ENCODE measurements around the gene GAMT. TPM values are rescaled to one million over a fixed set of nuclear protein-coding genes. Genes with fewer than 3 reads are reported as not detected.

The GAMT gene
- total RNA-seq, 5 donors from 2014 or later (not counting 1 experiment from before 2014, with no cell fraction given) = 11.8 to 18.1 (median 13.7) TPM

- Mint-ChIP-seq H3K9me3 (no peaks in the 10 kb centered on the region), H3K36me3 (peaks cover 14% of the 10 kb centered on the region), H3K4me1 (no peaks in the 10 kb centered on the region), H3K4me3 (no peak overlapping the region), H3K27me3 (no peaks in the 10 kb centered on the region), H3K27ac (no peak overlapping the region)
- H3K27ac ChIP-seq (ENCODE audit: low read length) = no peak overlapping the region
- DNase-seq (no peak), ATAC-seq (replicated peaks in 1 of 4) (peak in 1 of 4 experiments; percentile 13)
- no peaks in the 10 kb centered on the region for H3K27me3 ChIP-seq (replicated peaks in 1 of 2; ENCODE audit: control insufficient read depth in 2 of 2, extremely low read depth in 1 of 2, insufficient read depth in 2 of 2, low read length in 1 of 2)
- no peak overlapping the region for H3K4me3 ChIP-seq (ENCODE audit: control insufficient read depth in 1 of 2, extremely low read depth in 1 of 2, low read length in 1 of 2)
- 95% methylated on average over 52 of the region's 52 CpGs for WGBS (ENCODE audit: insufficient coverage)
- H3K36me3 ChIP-seq (ENCODE audit: control insufficient read depth in 2 of 2, extremely low read depth in 1 of 2, insufficient read depth in 1 of 2, low read length in 1 of 2) = peaks cover 23 to 29% of the 10 kb centered on the region in 2 donors
- H3K4me1 ChIP-seq (ENCODE audit: control insufficient read depth in 1 of 2, extremely low read depth in 1 of 2, insufficient read depth in 2 of 2, low read length in 2 of 2) = no peaks in the 10 kb centered on the region
- ChIA-PET POLR2A (no interaction called here), CTCF (interaction anchor here (0.5 to 0.6 kb wide), 2 partner anchors 15 to 143 kb away, joined by 3 to 8 read pairs; no protein-coding TSS in a partner anchor)
- no peaks in the 10 kb centered on the region for H3K9me3 ChIP-seq
Measured at GRCh38 chr19:1370579-1371361, 30.6 kb downstream of the GAMT start.

DNA sequence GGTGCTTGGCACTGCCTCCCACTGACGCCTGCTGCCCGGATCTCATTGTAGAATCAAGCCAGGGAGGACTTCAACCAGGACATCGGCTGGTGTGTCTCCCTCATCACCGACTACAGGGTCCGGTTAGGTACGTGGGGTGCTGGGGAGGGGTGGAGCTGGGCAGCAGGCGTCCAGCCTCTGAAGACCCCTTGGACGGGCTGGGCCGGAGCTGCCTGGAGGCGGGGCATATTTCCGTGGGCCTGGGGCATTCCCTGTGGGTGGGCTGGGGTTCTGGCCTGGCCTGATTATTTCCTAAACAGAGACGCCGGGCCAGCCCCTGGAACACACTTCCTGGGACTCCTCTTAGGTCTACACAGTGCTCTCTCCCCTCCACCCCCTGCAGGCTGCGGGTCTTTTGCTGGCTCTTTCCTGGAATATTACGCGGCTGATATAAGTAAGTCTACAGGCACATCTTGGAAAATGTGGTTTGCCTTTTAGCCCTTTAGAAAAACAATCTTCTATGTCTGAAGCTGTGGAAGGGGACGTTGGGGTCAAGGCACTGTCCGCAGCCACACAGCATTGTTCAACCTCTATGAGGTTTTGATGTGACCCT is 32.0 kb downstream of the GAMT start:
- ATAC-seq (replicated peaks in 1 of 4) = no peak
- 95% methylated on average over 6 of the region's 18 CpGs for WGBS (ENCODE audit: insufficient coverage)
- Histone ChIP-seq H3K36me3 (ENCODE audit: control insufficient read depth in 2 of 2, extremely low read depth in 1 of 2, insufficient read depth in 1 of 2, low read length in 1 of 2) (peaks cover 22 to 27% of the 10 kb centered on the region in 2 donors), H3K27me3 (replicated peaks in 1 of 2; ENCODE audit: control insufficient read depth in 2 of 2, extremely low read depth in 1 of 2, insufficient read depth in 2 of 2, low read length in 1 of 2) (no peaks in the 10 kb centered on the region), H3K4me3 (ENCODE audit: control insufficient read depth in 1 of 2, extremely low read depth in 1 of 2, low read length in 1 of 2) (no peak overlapping the region), H3K4me1 (ENCODE audit: control insufficient read depth in 1 of 2, extremely low read depth in 1 of 2, insufficient read depth in 2 of 2, low read length in 2 of 2) (peaks cover 0 to 2% of the 10 kb centered on the region in 2 experiments), H3K27ac (ENCODE audit: low read length) (no peak overlapping the region), H3K9me3 (no peaks in the 10 kb centered on the region)
- Mint-ChIP-seq H3K4me3 (no peak overlapping the region), H3K9me3 (no peaks in the 10 kb centered on the region), H3K27ac (no peak overlapping the region), H3K36me3 (peaks cover 16% of the 10 kb centered on the region), H3K27me3 (no peaks in the 10 kb centered on the region), H3K4me1 (peaks cover 3 to 7% (median 6%) of the 10 kb centered on the region in 3 donors)
- no peak for DNase-seq
- ChIA-PET CTCF (no interaction called here), POLR2A (no interaction called here)

- peaks cover 13 to 21% of the 10 kb centered on the region in 2 experiments for H3K4me1 ChIP-seq (ENCODE audit: control insufficient read depth in 1 of 2, extremely low read depth in 1 of 2, insufficient read depth in 2 of 2, low read length in 2 of 2)
- H3K27me3 Mint-ChIP-seq = no peaks in the 10 kb centered on the region
- no peak overlapping the region for H3K4me3 ChIP-seq (ENCODE audit: control insufficient read depth in 1 of 2, extremely low read depth in 1 of 2, low read length in 1 of 2)
- no peak overlapping the region for H3K4me3 Mint-ChIP-seq
- peaks cover 17% of the 10 kb centered on the region for H3K36me3 Mint-ChIP-seq
- POLR2A ChIA-PET = interaction anchor here in 1 of 2 donors (0.6 kb wide), 1 partner anchor 293 kb away, joined by 5 read pairs; no protein-coding TSS in a partner anchor
- 90% methylated on average over 31 of the region's 35 CpGs for WGBS (ENCODE audit: insufficient coverage)
- no peak overlapping the region for H3K27ac Mint-ChIP-seq
- no peaks in the 10 kb centered on the region for H3K9me3 ChIP-seq
- H3K36me3 ChIP-seq (ENCODE audit: control insufficient read depth in 2 of 2, extremely low read depth in 1 of 2, insufficient read depth in 1 of 2, low read length in 1 of 2) = peaks cover 11 to 19% of the 10 kb centered on the region in 2 donors
- peaks cover 20 to 28% (median 26%) of the 10 kb centered on the region in 3 donors for H3K4me1 Mint-ChIP-seq
- CTCF ChIA-PET = interaction anchor here in 1 of 2 donors (0.7 kb wide), 1 partner anchor 53 kb away, joined by 3 read pairs; no protein-coding TSS in a partner anchor
- H3K27me3 ChIP-seq (replicated peaks in 1 of 2; ENCODE audit: control insufficient read depth in 2 of 2, extremely low read depth in 1 of 2, insufficient read depth in 2 of 2, low read length in 1 of 2) = no peaks in the 10 kb centered on the region
- H3K9me3 Mint-ChIP-seq = no peaks in the 10 kb centered on the region
- ATAC-seq (replicated peaks in 1 of 4) (no peak), DNase-seq (no peak)
- H3K27ac ChIP-seq (ENCODE audit: low read length) = no peak overlapping the region
Measured at GRCh38 chr19:1366899-1367870, 34.2 kb downstream of the GAMT start.

- Histone ChIP-seq H3K36me3 (ENCODE audit: control insufficient read depth in 2 of 2, extremely low read depth in 1 of 2, insufficient read depth in 1 of 2, low read length in 1 of 2) (peaks cover 14 to 19% of the 10 kb centered on the region in 2 donors), H3K4me3 (ENCODE audit: control insufficient read depth in 1 of 2, extremely low read depth in 1 of 2, low read length in 1 of 2) (no peak overlapping the region), H3K27ac (ENCODE audit: low read length) (no peak overlapping the region), H3K27me3 (replicated peaks in 1 of 2; ENCODE audit: control insufficient read depth in 2 of 2, extremely low read depth in 1 of 2, insufficient read depth in 2 of 2, low read length in 1 of 2) (no peaks in the 10 kb centered on the region), H3K9me3 (no peaks in the 10 kb centered on the region), H3K4me1 (ENCODE audit: control insufficient read depth in 1 of 2, extremely low read depth in 1 of 2, insufficient read depth in 2 of 2, low read length in 2 of 2) (peaks cover 13 to 21% of the 10 kb centered on the region in 2 experiments)
- Mint-ChIP-seq H3K4me1 (peaks cover 22 to 32% (median 29%) of the 10 kb centered on the region in 3 donors), H3K27me3 (no peaks in the 10 kb centered on the region), H3K9me3 (no peaks in the 10 kb centered on the region), H3K27ac (no peak overlapping the region), H3K4me3 (no peak overlapping the region), H3K36me3 (peaks cover 26% of the 10 kb centered on the region)
- ChIA-PET POLR2A (no interaction called here), CTCF (no interaction called here)
- WGBS (ENCODE audit: insufficient coverage) = 96% methylated on average over 8 of the region's 10 CpGs
- DNase-seq (no peak), ATAC-seq (replicated peaks in 1 of 4) (no peak)
Measured at GRCh38 chr19:1366296-1366695, 35.0 kb downstream of the GAMT start.

GRCh38 chr19:1365319-1366269 is 35.7 kb downstream of the GAMT start:
- peaks cover 27% of the 10 kb centered on the region for H3K36me3 Mint-ChIP-seq
- no peak overlapping the region for H3K4me3 ChIP-seq (ENCODE audit: control insufficient read depth in 1 of 2, extremely low read depth in 1 of 2, low read length in 1 of 2)
- ChIA-PET CTCF (interaction anchor here in 1 of 2 donors (0.6 kb wide), 1 partner anchor 19 kb away, joined by 8 read pairs; no protein-coding TSS in a partner anchor), POLR2A (no interaction called here)
- H3K4me1 Mint-ChIP-seq = peaks cover 22 to 32% (median 29%) of the 10 kb centered on the region in 3 donors
- H3K27ac ChIP-seq (ENCODE audit: low read length) = no peak overlapping the region
- no peak overlapping the region for H3K27ac Mint-ChIP-seq
- no peaks in the 10 kb centered on the region for H3K9me3 ChIP-seq
- 91% methylated on average over 31 of the region's 37 CpGs for WGBS (ENCODE audit: insufficient coverage)
- no peaks in the 10 kb centered on the region for H3K27me3 Mint-ChIP-seq
- no peak overlapping the region for H3K4me3 Mint-ChIP-seq
- peaks cover 10 to 22% of the 10 kb centered on the region in 2 donors for H3K36me3 ChIP-seq (ENCODE audit: control insufficient read depth in 2 of 2, extremely low read depth in 1 of 2, insufficient read depth in 1 of 2, low read length in 1 of 2)
- no peaks in the 10 kb centered on the region for H3K27me3 ChIP-seq (replicated peaks in 1 of 2; ENCODE audit: control insufficient read depth in 2 of 2, extremely low read depth in 1 of 2, insufficient read depth in 2 of 2, low read length in 1 of 2)
- H3K9me3 Mint-ChIP-seq = no peaks in the 10 kb centered on the region
- ATAC-seq (replicated peaks in 1 of 4) (no peak), DNase-seq (no peak)
- peaks cover 13 to 21% of the 10 kb centered on the region in 2 experiments for H3K4me1 ChIP-seq (ENCODE audit: control insufficient read depth in 1 of 2, extremely low read depth in 1 of 2, insufficient read depth in 2 of 2, low read length in 2 of 2)
